H9 (cell line): ENCODE measurements around the gene KATNIP. TPM values are rescaled to one million over a fixed set of nuclear protein-coding genes. Genes with fewer than 3 reads are reported as not detected.

Experiments
- DNase-seq: peaks from one replicate; pipeline ENCODE4 v3.0.0-alpha.2; 2017
- H2AFZ ChIP-seq: one replicate; pipeline ENCODE4 v1.6.1; 2013; ENCODE audit warnings: mild to moderate bottlenecking, low read length, control low read depth, moderate library complexity
- H2AK5ac ChIP-seq: 2 replicates; pipeline ENCODE4 v1.6.1; 2013; ENCODE audit warnings: low read length, control low read depth, mixed read lengths; ENCODE audit not compliant: insufficient read length
- H2BK120ac ChIP-seq: one replicate; pipeline ENCODE4 v1.6.1; 2013; ENCODE audit warnings: low read depth, mild to moderate bottlenecking, low read length, control low read depth, inconsistent platforms; ENCODE audit not compliant: poor library complexity, severe bottlenecking
- H2BK12ac ChIP-seq: 2 replicates; pipeline ENCODE4 v1.6.1; 2013; ENCODE audit warnings: low read length, control low read depth, mixed read lengths, low read depth; ENCODE audit not compliant: insufficient read length
- H2BK15ac ChIP-seq: 2 replicates; pipeline ENCODE4 v1.6.1; 2013; ENCODE audit warnings: low read depth, low read length, control low read depth
- H2BK20ac ChIP-seq: one replicate; pipeline ENCODE4 v1.6.1; 2013; ENCODE audit warnings: low read depth, mild to moderate bottlenecking, low read length, control low read depth, inconsistent platforms; ENCODE audit not compliant: poor library complexity, severe bottlenecking
- H2BK5ac ChIP-seq: 2 replicates; pipeline ENCODE4 v1.6.1; 2013; ENCODE audit warnings: low read length, control low read depth, mixed read lengths; ENCODE audit not compliant: insufficient read length
- H3K14ac ChIP-seq: 2 replicates; pipeline ENCODE4 v1.6.1; 2013; ENCODE audit warnings: low read length, control low read depth; ENCODE audit not compliant: insufficient read depth
- H3K18ac ChIP-seq: 2 replicates; pipeline ENCODE4 v1.6.1; 2013; ENCODE audit warnings: low read depth, mild to moderate bottlenecking, mixed read lengths, low read length, control low read depth; ENCODE audit not compliant: insufficient read length
- H3K23ac ChIP-seq: 2 replicates; pipeline ENCODE4 v1.6.1; 2013; ENCODE audit warnings: low read length, control low read depth, mixed read lengths, low read depth; ENCODE audit not compliant: insufficient read length
- H3K23me2 ChIP-seq: 2 replicates; pipeline ENCODE4 v1.6.1; 2013; ENCODE audit warnings: low read depth, mild to moderate bottlenecking, mixed read lengths, low read length, control low read depth; ENCODE audit not compliant: insufficient read length, poor library complexity, severe bottlenecking
- H3K27ac ChIP-seq: 2 replicates; pipeline ENCODE4 v1.5.1; 2013; ENCODE audit warnings: low read length, control low read depth, mixed read lengths, low read depth; ENCODE audit not compliant: insufficient read length
- H3K27me3 ChIP-seq: 2 replicates; pipeline ENCODE4 v1.6.1; 2013; ENCODE audit warnings: low read length, control low read depth, inconsistent platforms; ENCODE audit not compliant: insufficient read depth
- H3K4ac ChIP-seq: 2 replicates; pipeline ENCODE4 v1.6.1; 2013; ENCODE audit warnings: low read depth, mild to moderate bottlenecking, control low read depth, inconsistent platforms, low read length, moderate library complexity
- H3K4me1 ChIP-seq: 2 replicates; pipeline ENCODE4 v1.6.1; 2013; ENCODE audit warnings: low read length, control low read depth, inconsistent platforms; ENCODE audit not compliant: insufficient read depth
- H3K4me2 ChIP-seq: 2 replicates; pipeline ENCODE4 v1.6.1; 2013; ENCODE audit warnings: low read length, control low read depth, mixed read lengths; ENCODE audit not compliant: insufficient read length, insufficient read depth
- H3K56ac ChIP-seq: 2 replicates; pipeline ENCODE4 v1.6.1; 2013; ENCODE audit warnings: low read depth, mild to moderate bottlenecking, mixed read lengths, low read length, control low read depth; ENCODE audit not compliant: insufficient read length
- H3K79me1 ChIP-seq: 2 replicates; pipeline ENCODE4 v1.6.1; 2013; ENCODE audit warnings: low read depth, mild to moderate bottlenecking, moderate library complexity, low read length, control low read depth, inconsistent platforms; ENCODE audit not compliant: insufficient read depth, poor library complexity, severe bottlenecking
- H3K79me2 ChIP-seq: 2 replicates; pipeline ENCODE4 v1.6.1; 2013; ENCODE audit warnings: low read length, control low read depth, inconsistent platforms; ENCODE audit not compliant: insufficient read depth
- H3K9ac ChIP-seq: 2 replicates; pipeline ENCODE4 v1.6.1; 2013; ENCODE audit warnings: low read length, control low read depth, mixed read lengths; ENCODE audit not compliant: insufficient read length; ENCODE audit errors: extremely low read depth
- H3K9me3 ChIP-seq: one replicate; pipeline ENCODE4 v1.6.1; 2013; ENCODE audit warnings: low read depth, low read length, inconsistent platforms; ENCODE audit not compliant: control insufficient read depth
- H3T11ph ChIP-seq: one replicate; pipeline ENCODE4 v1.6.1; 2013; ENCODE audit warnings: mild to moderate bottlenecking, low read length, control low read depth, inconsistent platforms
- H4K20me1 ChIP-seq: one replicate; pipeline ENCODE4 v1.6.1; 2013; ENCODE audit not compliant: control insufficient read depth, insufficient read length, insufficient read depth
- H4K5ac ChIP-seq: 2 replicates; pipeline ENCODE4 v1.6.1; 2013; ENCODE audit warnings: low read depth, mild to moderate bottlenecking, mixed read lengths, low read length, control low read depth; ENCODE audit not compliant: insufficient read length
- H4K8ac ChIP-seq: replicated peaks from 2 replicates; pipeline ENCODE4 v1.6.1; 2013; ENCODE audit warnings: low read length, control low read depth, mixed read lengths, low read depth; ENCODE audit not compliant: insufficient read length
- H4K91ac ChIP-seq: 2 replicates; pipeline ENCODE4 v1.6.1; 2013; ENCODE audit warnings: low read depth, mild to moderate bottlenecking, moderate library complexity, mixed read lengths, low read length, control low read depth; ENCODE audit not compliant: insufficient read length
- H3K27ac Mint-ChIP-seq, 3 experiments: 2 replicates in 2 of 3; 3 replicates in 1 of 3; pipeline ENCODE4 v1.8.0; 2020 to 2021; ENCODE audit warnings: mixed read lengths in 3 of 3, mild to moderate bottlenecking in 1 of 3, moderate library complexity in 1 of 3
- H3K27me3 Mint-ChIP-seq: 2 replicates; pipeline ENCODE4 v1.8.0; 2021; ENCODE audit warnings: low read depth, mild to moderate bottlenecking, moderate library complexity, mixed read lengths
- H3K36me3 Mint-ChIP-seq, 3 experiments: 2 replicates in 2 of 3; 3 replicates in 1 of 3; pipeline ENCODE4 v1.8.0; 2020 to 2021; ENCODE audit warnings: low read depth in 3 of 3, mixed read lengths in 3 of 3; ENCODE audit not compliant: insufficient read depth in 1 of 3
- H3K4me1 Mint-ChIP-seq, 2 experiments: 2 replicates each; pipeline ENCODE4 v1.8.0; 2020; ENCODE audit warnings: mixed read lengths in 2 of 2
- H3K4me3 Mint-ChIP-seq, 2 experiments: 2 replicates in 1 of 2; 3 replicates in 1 of 2; pipeline ENCODE4 v1.8.0; 2020 to 2021; ENCODE audit warnings: mild to moderate bottlenecking in 2 of 2, mixed read lengths in 2 of 2, moderate library complexity in 1 of 2
- H3K9me3 Mint-ChIP-seq, 2 experiments: 2 replicates in 1 of 2; 3 replicates in 1 of 2; pipeline ENCODE4 v1.8.0; 2020; ENCODE audit warnings: mild to moderate bottlenecking in 2 of 2, mixed read lengths in 2 of 2, moderate library complexity in 1 of 2
- WGBS: extraction: QIAGEN DNeasy Blood & Tissue Kit; methylation state at CpG from one replicate; pipeline ENCODE4 v1.1.7; 2013; ENCODE audit warnings: missing lambda C conversion rate, low lambda C conversion rate, mixed read lengths; ENCODE audit not compliant: insufficient read length; ENCODE audit errors: extremely low coverage; 5-methylcytosine and 5-hydroxymethylcytosine counted together
- total RNA-seq: library from RNA; stranded (reverse); gene quantifications from 2 replicates; pipeline ENCODE4 v1.2.1, GENCODE V29; 2021
- TF ChIP-seq, protein P1 (sequence below): fragments of 200-600 bp; sonication (generic); conservative IDR thresholded peaks from 3 replicates; pipeline ENCODE4 v1.8.0; 2021; ENCODE audit warnings: antibody characterized with exemption, mild to moderate bottlenecking

Gene KATNIP
- total RNA-seq, 1 experiment from 2014 or later: 13.2 TPM

DNA sequence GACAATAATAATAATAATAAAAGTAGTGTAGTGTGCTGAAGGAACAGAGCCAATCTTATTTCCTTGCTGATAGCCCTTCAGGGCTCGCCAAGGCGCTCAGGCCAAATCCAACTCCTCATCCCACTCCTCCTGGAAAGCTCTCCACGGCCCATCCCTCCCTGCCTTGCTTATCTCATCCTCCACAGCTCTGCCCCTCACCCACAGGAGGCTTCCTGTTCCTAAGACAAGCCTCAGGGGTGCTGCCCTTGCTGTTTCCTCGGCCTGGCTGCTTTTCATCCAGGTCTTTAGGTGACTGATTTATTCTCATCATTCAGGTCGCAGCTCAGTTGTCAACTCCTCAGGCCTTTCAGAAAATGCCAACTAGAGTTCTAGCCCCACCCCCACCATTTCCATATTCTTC lies 11.4 kb upstream of the KATNIP start:
- H3K4me1 Mint-ChIP-seq: no peaks in the 10 kb centered on the region
- peak overlapping the region in 2 of 3 experiments; percentile 89 to 95; a peak in 4 of 7 replicates for H3K27ac Mint-ChIP-seq
- no CpG with 5 or more reads among the region's 5 CpGs for WGBS

More for the DNA sequence above, 11.4 kb upstream of the KATNIP start:
- Histone ChIP-seq H4K5ac (no peak overlapping the region), H3K27me3 (no peaks in the 10 kb centered on the region), H3K79me2 (no peaks in the 10 kb centered on the region), H3K56ac (no peak overlapping the region), H4K91ac (no peak overlapping the region), H3K4me1 (no peaks in the 10 kb centered on the region), H3K4me2 (no peak overlapping the region), H2BK12ac (no peak overlapping the region), H4K8ac (no peak overlapping the region), H2BK120ac (no peak overlapping the region), H3K27ac (no peak overlapping the region), H3K14ac (no peak overlapping the region), H2BK15ac (no peak overlapping the region), H3K4ac (no peak overlapping the region), H4K20me1 (no peaks in the 10 kb centered on the region), H3T11ph (no peak overlapping the region), H3K9ac (no peak overlapping the region), H2AFZ (no peak overlapping the region), H3K18ac (no peak overlapping the region), H2AK5ac (no peak overlapping the region), H2BK20ac (no peak overlapping the region), H2BK5ac (no peak overlapping the region), H3K79me1 (no peaks in the 10 kb centered on the region), H3K23me2 (no peaks in the 10 kb centered on the region), H3K9me3 (no peaks in the 10 kb centered on the region), H3K23ac (no peak overlapping the region)
- Mint-ChIP-seq H3K27me3 (no peaks in the 10 kb centered on the region), H3K36me3 (peaks cover 66 to 85% (median 85%) of the 10 kb centered on the region in 3 experiments), H3K4me3 (no peak overlapping the region), H3K9me3 (no peaks in the 10 kb centered on the region)
- no peak for DNase-seq
- TF ChIP-seq, protein P1, sequence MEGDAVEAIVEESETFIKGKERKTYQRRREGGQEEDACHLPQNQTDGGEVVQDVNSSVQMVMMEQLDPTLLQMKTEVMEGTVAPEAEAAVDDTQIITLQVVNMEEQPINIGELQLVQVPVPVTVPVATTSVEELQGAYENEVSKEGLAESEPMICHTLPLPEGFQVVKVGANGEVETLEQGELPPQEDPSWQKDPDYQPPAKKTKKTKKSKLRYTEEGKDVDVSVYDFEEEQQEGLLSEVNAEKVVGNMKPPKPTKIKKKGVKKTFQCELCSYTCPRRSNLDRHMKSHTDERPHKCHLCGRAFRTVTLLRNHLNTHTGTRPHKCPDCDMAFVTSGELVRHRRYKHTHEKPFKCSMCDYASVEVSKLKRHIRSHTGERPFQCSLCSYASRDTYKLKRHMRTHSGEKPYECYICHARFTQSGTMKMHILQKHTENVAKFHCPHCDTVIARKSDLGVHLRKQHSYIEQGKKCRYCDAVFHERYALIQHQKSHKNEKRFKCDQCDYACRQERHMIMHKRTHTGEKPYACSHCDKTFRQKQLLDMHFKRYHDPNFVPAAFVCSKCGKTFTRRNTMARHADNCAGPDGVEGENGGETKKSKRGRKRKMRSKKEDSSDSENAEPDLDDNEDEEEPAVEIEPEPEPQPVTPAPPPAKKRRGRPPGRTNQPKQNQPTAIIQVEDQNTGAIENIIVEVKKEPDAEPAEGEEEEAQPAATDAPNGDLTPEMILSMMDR: no peak
